GM18520 (cell line): ENCODE data around the gene ST7.

Experiments
- ATAC-seq: cut with Tn5 transposase; IDR thresholded peaks from one replicate; pipeline ENCODE4 v1.9.1; 2021; ENCODE audit not compliant: unreplicated experiment

Gene ST7

DNA sequence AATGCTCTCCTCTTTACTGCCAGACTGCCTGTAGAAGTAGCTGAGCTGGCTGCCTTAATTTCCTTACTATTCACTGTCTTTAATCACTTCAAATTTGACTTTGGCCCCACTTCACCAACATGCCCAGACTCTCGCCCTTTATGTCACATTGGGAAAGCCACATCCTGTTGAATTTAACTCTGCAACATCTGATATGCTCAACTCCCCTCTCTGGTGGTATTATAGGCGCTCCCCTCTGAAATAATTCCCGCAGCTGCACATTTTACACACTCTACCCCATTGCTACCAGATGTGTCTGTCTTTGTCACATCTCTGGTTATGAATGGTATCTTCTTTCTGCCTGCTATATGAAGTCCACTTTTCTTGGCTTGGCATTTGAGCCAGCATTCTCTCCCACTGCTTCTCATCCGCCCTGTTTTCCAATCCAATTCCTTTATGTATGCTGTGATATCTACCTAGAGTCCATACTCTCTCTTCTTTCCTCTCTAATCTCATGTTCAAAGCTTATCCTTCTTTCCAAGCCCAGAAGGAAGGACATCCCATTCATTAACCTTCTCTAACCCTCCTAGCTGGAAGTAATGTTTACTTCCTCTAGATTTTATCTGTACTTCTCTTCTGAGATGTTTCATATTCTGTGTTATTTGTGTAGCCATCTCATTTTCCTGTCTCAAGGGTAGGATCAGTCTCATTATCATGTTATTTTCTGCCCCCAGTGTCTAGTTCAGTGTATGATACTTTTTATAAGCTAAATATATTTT is 134.5 kb downstream of the ST7 start:
- no peak for ATAC-seq

DNA sequence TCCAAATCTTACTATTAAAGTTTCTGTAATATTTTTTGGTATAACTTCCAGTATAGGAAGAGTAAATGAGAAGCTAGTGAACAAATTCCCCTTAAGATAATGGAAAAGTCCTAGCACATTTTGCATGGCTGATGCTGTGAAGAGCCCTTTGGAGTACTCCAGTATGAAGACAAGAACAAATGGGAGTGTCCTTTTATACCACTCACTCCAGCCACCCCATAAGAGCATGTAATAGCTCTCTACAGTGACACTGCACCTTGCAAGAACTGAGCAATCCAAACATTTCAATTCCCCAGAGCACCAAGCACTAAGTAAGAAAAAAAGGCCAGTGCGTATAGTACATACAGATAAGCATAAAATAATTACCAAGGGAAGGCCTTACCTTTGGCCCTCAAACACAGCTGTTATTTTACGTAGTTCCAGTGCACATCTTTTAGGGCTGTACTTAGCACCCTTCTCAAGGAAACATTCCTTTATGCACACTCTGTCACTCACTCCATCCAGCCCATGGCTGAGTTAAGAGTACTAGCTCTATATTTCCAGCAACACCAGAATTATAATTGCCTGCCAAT is 135.4 kb downstream of the ST7 start:
- no peak for ATAC-seq

DNA sequence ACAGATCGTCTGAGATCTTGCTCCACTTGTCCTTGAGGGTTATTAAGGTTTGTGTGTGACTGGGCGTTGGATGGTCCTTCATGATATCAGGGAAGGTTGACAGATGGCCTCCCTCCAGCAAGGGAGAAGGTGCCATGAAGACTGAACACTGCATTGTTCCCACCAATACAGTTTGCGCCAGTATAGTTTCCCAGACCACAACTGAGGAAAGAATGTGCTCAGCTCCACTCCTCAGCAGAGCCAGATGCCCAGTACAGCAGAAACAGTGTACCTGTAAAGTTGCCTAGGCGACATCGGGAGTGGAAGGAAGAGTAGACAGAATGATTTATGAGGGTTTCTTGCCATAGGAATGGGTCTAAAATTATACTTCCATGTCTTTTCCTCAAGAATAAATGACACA is 137.5 kb downstream of the ST7 start:
- no peak for ATAC-seq

DNA sequence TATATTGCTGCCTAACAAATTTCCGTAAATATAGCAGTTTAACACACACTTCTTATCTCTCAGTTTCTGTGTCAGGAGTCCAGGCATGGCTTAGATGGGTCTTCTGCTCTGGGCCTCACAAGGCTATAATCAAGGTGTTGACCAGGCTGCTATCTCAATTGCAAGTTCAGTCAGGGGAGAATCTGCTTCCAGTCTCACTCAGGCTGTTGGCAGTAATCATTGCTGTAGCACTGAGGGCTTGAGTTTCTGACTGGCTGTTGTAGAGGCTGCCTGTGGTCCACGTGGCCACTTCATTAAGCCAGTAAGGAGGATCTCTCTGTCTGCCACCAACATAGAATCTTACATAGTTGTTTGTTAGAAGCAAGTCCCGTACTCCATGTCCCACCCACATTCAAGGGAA is 138.4 kb downstream of the ST7 start:
- ATAC-seq = no peak

DNA sequence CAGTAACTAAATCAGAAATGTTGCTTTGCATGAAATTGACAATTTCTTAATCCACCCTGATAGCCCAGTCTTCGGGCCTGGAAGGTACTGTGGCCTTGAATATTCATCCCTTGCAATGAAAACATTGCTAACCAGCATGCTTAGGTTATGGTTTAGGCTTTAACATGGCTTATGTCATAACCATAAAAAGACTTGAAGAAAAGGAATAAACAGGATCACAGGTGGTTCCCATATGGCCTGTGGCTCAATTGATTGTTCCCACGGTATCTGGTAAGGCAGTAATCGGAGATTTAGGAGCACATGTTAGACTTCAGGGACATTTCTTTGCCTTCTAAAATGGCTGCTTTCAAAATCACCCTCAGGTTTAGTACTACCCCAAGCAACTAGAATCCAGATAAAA is 139.5 kb downstream of the ST7 start:
- no peak for ATAC-seq

GRCh38 chr7:117094457-117094856 is 141.2 kb downstream of the ST7 start:
- ATAC-seq = no peak

DNA sequence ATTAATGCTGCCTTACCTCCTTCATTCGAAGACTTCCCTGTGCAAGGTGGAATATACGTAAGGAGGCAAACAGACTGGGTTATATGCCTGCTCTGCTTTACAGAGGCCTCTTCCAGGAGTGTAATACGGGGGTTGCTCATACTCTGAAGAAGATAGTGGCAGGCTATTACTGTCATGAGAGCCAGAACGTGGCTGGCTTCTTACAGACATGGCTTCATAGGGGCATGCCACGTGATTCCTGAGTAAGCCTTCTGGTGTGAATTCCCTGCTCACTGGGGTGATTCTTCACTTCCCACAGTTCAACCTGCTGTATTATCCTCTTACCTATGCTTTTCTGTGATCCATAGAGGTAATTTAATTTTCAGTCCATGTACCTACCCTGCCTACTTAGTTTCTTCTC is 141.8 kb downstream of the ST7 start:
- ATAC-seq = no peak

- ATAC-seq = no peak
Observed at GRCh38 chr7:117096330-117096729, 143.0 kb downstream of the ST7 start.

DNA sequence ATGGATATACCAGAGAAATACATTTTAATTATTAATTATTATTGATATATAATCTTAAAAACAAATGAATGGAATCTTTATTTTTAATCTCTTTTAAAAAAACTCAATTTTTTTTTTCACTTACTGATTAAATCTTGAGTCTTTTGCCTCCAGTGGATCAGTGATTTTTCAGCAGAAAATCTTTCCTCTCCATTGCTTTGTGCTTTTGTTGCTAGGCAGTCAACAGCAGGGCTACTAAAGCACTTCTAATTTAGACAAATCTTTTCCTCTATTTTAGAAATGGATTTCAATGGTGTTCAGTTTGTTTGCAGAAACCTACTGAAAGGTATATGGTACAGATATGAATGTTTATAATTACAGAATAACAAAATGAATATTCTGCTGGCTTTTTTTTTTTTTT is 143.6 kb downstream of the ST7 start:
- no peak for ATAC-seq

DNA sequence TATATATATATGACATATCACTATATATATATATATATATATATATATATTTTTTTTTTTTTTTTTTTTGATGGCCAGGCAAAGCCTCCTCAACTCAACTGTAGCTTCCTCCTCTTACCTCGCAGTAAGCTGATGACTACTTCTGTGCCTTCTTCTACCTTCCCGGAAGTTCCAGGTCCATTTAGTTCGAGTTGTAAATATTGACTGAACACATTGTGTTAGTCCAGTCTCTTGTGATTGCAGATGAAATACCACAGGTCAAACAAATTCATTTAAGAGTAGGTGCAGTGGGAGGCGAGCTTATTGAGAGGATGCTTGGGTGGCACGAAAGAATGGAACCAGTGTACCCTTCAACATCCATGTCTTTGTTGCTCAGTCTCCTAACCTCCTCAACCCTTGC is 144.6 kb downstream of the ST7 start:
- ATAC-seq = no peak

GRCh38 chr7:117098457-117098856 is 145.2 kb downstream of the ST7 start:
- ATAC-seq = no peak

GRCh38 chr7:117101026-117101425 is 147.7 kb downstream of the ST7 start:
- no peak for ATAC-seq

DNA sequence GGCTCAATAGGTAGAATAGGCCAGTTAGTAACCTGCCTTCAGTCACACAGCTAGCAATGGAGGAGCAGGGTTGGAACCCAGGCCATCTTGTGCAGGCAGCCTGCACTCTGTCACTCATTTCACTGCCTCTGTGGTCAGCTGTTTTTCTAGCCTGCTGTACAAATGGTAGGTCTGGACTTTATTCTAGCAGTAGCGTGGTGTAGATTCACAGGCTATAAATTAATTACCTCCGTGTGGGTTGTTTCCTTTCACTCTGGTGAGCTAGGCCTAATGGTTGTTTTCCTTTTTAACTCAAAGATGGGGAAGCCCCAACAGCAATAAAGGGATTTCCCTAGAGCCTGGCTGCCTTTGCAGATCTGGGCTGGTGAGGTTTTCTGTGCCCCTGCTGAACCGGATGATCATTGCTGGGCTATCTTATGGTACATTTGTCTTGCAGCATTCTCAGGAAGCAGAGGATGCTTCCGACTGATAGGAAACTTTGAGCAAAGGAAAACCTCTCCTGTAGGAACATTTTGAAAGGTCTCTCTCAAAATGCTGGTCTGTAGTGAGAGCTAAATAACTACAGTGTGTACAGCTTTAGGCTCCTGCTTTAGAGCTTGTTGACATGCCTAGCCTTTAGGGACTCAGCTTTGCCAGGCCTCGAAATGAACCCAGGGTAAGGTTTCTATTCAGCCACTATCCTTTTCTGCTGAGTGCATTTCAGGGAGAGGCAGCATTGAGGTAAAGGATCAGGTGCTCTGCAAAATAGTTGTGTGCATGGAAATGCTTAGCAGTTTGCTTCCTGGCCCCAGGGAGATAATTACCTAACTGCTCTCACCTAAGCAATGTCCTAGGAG is 157.4 kb downstream of the ST7 start:
- peak; percentile 89 for ATAC-seq

DNA sequence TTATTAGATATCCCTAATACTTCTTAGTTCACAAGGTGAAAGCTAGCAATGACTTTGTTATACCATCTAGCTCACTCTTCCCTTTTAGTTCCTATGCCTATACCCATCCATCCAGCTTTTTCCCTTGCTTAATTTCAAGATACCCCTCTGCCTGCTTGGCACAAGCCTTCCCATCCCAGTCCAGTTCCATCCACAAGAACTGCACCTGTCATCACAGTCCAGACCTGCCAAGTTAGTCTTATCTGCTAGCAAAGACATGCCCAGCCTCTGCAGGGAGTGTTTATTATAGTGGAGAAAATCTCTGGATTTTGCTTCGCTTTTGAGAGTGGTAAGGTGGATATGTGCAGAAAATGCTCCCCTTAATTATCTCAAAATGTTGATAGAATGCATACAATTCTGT is 158.2 kb downstream of the ST7 start:
- ATAC-seq = no peak

GRCh38 chr7:117112640-117113039 is 159.3 kb downstream of the ST7 start:
- no peak for ATAC-seq

DNA sequence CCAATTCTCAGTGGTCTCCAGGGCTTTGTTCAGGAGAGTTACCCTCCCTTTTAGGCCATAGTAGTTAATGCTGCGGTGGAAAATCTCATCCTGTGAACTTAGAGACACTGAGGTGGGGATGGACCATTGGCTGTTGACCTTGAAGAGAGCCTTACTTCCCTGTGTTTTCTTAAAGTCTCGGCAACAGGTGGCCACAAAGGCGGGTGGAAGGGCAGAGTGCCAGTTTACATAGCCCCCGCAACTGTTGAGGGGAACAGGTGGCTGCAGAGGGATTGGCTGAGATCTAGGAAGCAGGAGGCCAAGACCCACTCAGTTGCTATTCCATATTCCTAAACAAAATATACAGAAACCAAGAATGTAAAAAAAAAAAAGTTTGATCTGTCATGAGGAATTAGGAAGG is 160.6 kb downstream of the ST7 start:
- ATAC-seq = no peak

DNA sequence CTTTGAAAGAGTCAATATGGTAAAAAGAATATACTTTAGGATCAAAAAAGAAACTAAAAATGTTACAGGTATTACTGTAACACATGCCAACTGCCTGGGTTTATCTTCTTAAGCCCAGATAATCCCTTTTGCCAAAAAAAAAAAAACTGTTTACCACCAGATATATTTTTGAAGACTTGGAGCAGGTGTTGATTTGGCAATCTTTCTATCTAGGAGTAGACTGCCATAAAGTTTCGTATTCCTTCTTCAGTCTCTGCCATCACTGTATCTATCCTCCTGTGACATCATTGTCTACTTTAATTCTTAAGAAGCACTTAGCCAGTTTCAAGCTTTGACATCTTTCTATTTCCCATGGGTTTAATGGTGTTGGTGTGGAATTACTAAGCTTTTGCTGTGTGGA is 161.0 kb downstream of the ST7 start:
- ATAC-seq = no peak

DNA sequence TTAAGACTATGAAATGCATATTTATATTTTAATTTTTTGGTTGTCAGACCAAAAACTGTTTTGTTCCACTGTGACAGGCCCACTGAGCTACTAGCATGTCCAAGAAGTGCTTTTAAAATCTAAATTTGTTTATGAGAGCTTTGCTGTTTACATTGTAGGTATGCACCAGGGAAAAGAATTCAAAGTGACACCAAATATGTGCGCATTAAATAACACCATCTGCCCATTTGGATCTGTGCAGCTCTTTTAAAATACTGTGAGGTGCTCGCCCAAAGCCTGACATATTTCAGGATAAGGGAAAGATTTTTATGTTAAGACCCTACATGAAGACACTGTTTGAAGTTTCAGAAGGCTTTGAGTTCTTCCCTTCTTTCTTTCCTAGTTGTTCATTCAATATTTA is 162.9 kb downstream of the ST7 start:
- no peak for ATAC-seq

DNA sequence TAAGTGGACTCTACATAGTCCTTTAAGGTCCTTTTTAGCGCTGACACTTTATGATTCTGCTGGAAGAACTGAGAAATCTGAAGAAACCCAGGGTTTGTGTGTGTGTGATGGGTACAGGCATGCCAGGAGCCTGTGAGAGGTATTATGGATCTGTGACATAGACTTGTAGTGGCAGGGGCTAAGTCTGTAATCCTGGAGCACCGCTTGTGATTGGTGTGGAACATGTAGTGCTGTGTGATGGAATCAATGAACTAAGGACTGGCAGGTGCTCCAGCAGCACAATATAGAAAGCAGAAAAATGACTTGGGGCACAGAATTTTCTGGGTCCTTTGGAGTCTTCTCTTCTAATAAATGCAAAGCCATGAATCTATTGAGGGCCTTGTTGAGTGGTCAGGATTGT is 163.9 kb downstream of the ST7 start:
- ATAC-seq = no peak

DNA sequence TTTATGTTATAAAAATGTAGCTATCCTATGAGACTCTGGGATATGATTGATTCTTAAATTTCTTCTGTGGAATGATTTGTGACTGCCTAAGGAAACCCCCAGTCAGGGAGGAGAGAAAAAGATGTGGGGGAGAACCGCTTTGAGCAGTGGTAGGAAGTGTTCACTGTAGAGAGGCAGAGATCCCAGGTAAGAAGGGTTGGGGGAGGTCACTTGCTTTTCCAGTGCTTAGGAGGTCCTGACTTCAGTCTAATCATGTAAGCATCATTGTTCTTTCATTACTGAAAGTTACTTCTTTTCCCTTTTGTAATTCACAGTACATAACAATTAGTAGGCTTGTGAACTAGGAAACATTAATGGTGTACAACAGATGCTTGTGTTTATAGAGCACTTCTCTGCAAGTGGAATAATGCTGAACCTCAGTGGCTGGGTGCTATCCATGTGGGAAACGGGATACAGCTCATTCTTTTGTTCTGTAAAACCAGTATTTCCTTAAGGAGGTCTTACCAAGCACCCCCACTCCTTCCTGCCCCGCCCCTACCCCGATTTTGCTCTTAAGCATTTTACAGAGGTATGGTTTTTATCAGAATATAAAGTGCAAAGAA is 165.4 kb downstream of the ST7 start:
- no peak for ATAC-seq

DNA sequence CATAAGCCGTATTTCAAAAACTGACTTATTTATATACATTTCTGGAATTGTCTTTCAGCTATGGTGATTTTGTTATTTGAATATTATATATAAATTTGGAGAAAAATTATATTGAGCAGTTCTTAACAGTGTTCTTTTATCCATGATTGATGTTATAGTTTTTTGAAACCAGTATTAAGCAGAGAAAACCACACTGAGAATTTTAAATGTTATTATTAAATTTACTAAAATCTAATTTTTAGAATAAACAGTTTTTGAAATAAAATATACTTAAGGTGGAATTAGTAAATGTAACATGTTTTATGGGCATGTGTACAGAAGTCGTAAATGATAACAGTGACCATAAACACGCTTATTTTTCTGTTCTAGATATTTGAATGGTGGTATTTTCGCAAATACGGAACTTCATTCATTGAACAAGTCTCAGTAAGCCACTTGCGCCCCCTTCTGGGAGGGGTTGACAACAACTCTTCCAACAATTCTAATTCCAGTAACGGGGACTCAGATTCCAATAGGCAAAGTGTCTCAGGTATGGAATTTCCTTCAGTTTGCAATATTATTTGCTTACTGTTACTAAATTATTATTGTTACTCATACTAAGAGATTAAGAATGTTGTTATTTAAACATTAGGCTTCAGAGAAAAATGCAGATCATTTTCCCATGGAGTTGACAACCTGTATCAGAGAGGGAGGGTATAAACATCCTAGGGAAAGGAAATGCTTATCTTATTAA is 166.1 kb downstream of the ST7 start:
- no peak for ATAC-seq
